ENCODE measurements around the gene TSHZ1.

The TSHZ1 gene

DNA sequence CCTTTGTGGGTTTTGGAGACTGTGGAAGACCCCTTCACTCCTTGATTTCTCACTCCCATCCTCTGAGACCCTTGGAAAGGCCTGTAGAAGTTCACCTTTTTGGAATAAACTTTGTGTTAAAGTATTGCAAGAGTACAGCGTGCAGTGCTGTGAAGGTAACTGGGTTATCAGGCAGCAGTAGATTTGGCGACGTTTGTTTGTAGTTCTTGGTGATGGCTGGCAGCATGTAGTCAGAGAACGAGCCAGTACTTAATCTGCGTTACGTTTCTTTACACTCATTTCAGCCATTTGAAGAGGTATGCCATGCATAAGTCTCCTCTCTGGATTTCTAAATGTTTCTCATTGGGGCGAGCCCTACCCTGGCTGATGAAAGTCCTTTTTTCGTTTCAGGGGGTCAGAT is 64.6 kb downstream of the TSHZ1 start:
- DNase-seq (ENCODE audit: low read depth in 2 of 2), result no peak
- no peak overlapping the region for H3K4me3 ChIP-seq (replicated peaks in 1 of 2; ENCODE audit: low read depth in 2 of 2, low read length in 2 of 2)
- TF ChIP-seq, protein P1, sequence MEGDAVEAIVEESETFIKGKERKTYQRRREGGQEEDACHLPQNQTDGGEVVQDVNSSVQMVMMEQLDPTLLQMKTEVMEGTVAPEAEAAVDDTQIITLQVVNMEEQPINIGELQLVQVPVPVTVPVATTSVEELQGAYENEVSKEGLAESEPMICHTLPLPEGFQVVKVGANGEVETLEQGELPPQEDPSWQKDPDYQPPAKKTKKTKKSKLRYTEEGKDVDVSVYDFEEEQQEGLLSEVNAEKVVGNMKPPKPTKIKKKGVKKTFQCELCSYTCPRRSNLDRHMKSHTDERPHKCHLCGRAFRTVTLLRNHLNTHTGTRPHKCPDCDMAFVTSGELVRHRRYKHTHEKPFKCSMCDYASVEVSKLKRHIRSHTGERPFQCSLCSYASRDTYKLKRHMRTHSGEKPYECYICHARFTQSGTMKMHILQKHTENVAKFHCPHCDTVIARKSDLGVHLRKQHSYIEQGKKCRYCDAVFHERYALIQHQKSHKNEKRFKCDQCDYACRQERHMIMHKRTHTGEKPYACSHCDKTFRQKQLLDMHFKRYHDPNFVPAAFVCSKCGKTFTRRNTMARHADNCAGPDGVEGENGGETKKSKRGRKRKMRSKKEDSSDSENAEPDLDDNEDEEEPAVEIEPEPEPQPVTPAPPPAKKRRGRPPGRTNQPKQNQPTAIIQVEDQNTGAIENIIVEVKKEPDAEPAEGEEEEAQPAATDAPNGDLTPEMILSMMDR (IDR thresholded peaks at IDR 0.05; ENCODE audit: low read depth, low read length), result no peak

- TF ChIP-seq, protein P1 (IDR thresholded peaks at IDR 0.05; ENCODE audit: low read depth, low read length), result no peak
- H3K4me3 ChIP-seq (replicated peaks in 1 of 2; ENCODE audit: low read depth in 2 of 2, low read length in 2 of 2), result no peak overlapping the region
- no peak for DNase-seq (ENCODE audit: low read depth in 2 of 2)
Observed at GRCh38 chr18:75276818-75277609, 66.4 kb downstream of the TSHZ1 start.

DNA sequence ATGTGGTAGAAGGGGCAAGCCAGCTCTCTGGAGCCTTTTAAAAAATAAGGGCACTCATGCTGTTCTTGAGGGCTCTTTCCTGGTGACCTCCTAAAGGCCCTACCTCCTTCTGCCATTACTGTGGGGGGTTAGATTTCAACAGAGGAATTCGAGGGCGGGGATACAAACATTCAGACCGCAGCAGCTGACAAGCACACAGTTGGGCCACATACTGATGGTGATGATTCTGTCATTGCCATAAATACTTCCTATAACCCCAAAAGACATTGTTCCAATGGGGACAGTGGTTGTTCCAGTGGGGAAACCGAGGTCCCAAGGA is 67.0 kb downstream of the TSHZ1 start:
- H3K4me3 ChIP-seq (replicated peaks in 1 of 2; ENCODE audit: low read depth in 2 of 2, low read length in 2 of 2), result no peak overlapping the region
- DNase-seq (ENCODE audit: low read depth in 2 of 2), result no peak
- TF ChIP-seq, protein P1 (IDR thresholded peaks at IDR 0.05; ENCODE audit: low read depth, low read length), result no peak

- no peak for DNase-seq (ENCODE audit: low read depth in 2 of 2)
- H3K4me3 ChIP-seq (replicated peaks in 1 of 2; ENCODE audit: low read depth in 2 of 2, low read length in 2 of 2), result no peak overlapping the region
- TF ChIP-seq, protein P1 (IDR thresholded peaks at IDR 0.05; ENCODE audit: low read depth, low read length), result no peak
Observed at GRCh38 chr18:75279381-75279780, 68.8 kb downstream of the TSHZ1 start.

DNA sequence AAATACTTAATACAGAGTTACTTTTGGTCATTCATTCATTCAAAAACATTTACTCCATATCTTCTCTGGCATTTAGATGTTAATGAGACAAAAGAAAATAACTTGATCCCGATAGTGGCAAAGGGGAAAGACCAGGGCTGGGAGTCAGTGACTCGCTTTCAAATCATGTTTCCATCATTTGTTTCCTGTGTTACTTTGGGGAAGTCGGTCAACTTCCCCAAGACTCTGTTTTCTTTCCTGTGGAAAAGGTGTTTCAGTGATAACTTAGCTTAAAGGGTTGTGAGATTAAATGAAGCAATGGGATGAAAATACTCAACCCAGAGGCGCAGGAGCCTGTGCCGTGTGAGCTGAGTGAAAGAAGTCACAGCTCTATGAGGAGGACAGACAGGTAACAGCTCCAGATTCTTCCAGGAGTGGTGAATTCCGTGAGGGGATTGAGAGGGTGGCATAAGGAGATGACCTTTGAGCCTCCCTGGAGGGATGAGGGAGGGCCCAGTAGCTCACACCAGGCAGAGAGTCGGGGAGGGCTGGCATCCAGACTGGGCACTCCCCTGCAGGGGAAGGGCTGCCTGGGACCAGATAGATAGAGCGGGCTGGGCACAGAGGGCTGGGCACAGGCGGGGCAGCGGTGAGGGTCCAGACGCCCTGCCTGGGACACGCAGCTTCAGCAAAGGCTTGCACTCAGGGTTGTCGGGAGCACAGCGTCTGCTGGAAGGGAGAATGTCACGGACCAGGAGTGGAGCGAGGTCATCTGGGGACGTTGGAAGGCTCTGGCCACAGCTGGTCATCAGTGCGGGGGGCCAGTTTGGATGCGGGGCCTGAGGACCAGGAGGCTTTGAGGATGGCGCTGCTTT is 70.1 kb downstream of the TSHZ1 start:
- H3K4me3 ChIP-seq (replicated peaks in 1 of 2; ENCODE audit: low read depth in 2 of 2, low read length in 2 of 2), result no peak overlapping the region
- DNase-seq (ENCODE audit: low read depth in 2 of 2), result peak in 1 of 2 donors; percentile 16
- TF ChIP-seq, protein P1 (IDR thresholded peaks at IDR 0.05; ENCODE audit: low read depth, low read length), result no peak

DNA sequence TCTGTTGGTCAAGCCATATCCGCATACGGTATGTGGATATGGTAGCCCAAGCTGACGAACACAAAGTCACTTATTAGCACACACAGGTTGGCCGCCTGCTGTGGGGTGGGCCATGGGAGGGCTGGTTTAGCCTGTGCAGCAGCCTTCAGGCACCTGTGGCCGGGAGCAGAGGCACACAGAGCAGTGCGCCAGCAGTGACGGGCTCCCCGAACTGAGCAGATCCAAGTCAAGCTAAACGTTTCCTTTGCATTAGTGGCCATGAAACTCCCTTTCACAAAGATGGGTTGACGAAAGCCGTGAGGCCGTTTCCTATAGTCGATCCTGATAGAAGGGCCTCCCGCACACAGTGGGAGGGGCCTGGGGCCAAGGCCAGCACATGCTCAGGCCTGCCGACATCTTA is 72.1 kb downstream of the TSHZ1 start:
- no peak overlapping the region for H3K4me3 ChIP-seq (replicated peaks in 1 of 2; ENCODE audit: low read depth in 2 of 2, low read length in 2 of 2)
- TF ChIP-seq, protein P1 (IDR thresholded peaks at IDR 0.05; ENCODE audit: low read depth, low read length), result no peak
- DNase-seq (ENCODE audit: low read depth in 2 of 2), result no peak
